NCI-H128 (cell line): ENCODE data around the gene MGAT4A.
A peak's percentile ranks its signal among the peaks of the same experiment; 100 is the strongest.

Experiments used
- DNase-seq: peaks from one replicate; lab custom pipeline; 2025; ENCODE audit not compliant: unreplicated experiment; lab: John Stamatoyannopoulos, UW

Gene MGAT4A

GRCh38 chr2:98731041-98731893 lies at the start of gene MGAT4A:
Gene MGAT4A (minus strand): TSS chr2:98731132. CDS start chr2:98726332, 4,800 bp downstream.
- DNase-seq: peak; percentile 28

GRCh38 chr2:98778741-98779483 lies 48.0 kb upstream of the MGAT4A start:
- no peak for DNase-seq

- no peak for DNase-seq
Observed at GRCh38 chr2:98778151-98778550, 47.2 kb upstream of the MGAT4A start.

- no peak for DNase-seq
Observed at GRCh38 chr2:98777710-98778109, 46.8 kb upstream of the MGAT4A start.

- DNase-seq: no peak
Observed at GRCh38 chr2:98777076-98777475, 46.1 kb upstream of the MGAT4A start.

- no peak for DNase-seq
Observed at GRCh38 chr2:98776136-98776535, 45.2 kb upstream of the MGAT4A start.

- DNase-seq: peak; percentile 20
Observed at GRCh38 chr2:98775146-98775986, 44.4 kb upstream of the MGAT4A start.

- no peak for DNase-seq
Observed at GRCh38 chr2:98773907-98774306, 43.0 kb upstream of the MGAT4A start.

GRCh38 chr2:98773169-98773568 lies 42.2 kb upstream of the MGAT4A start:
- DNase-seq: no peak

GRCh38 chr2:98772536-98772935 lies 41.6 kb upstream of the MGAT4A start:
- DNase-seq: no peak

GRCh38 chr2:98771721-98772524 lies 41.0 kb upstream of the MGAT4A start:
- no peak for DNase-seq

GRCh38 chr2:98771264-98771663 lies 40.3 kb upstream of the MGAT4A start:
- no peak for DNase-seq

- peak; percentile 31 for DNase-seq
Observed at GRCh38 chr2:98769784-98770183, 38.9 kb upstream of the MGAT4A start.

GRCh38 chr2:98769114-98769476 lies 38.2 kb upstream of the MGAT4A start:
- DNase-seq: no peak

GRCh38 chr2:98768384-98769113 lies 37.6 kb upstream of the MGAT4A start:
- no peak for DNase-seq

GRCh38 chr2:98764499-98764898 lies 33.6 kb upstream of the MGAT4A start:
- DNase-seq: no peak

- DNase-seq: no peak
Observed at GRCh38 chr2:98763209-98763951, 32.4 kb upstream of the MGAT4A start.

- no peak for DNase-seq
Observed at GRCh38 chr2:98761909-98762308, 31.0 kb upstream of the MGAT4A start.

- DNase-seq: no peak
Observed at GRCh38 chr2:98761267-98761781, 30.4 kb upstream of the MGAT4A start.
